ENCODE measurements around the gene PARP6.

Gene PARP6

DNA sequence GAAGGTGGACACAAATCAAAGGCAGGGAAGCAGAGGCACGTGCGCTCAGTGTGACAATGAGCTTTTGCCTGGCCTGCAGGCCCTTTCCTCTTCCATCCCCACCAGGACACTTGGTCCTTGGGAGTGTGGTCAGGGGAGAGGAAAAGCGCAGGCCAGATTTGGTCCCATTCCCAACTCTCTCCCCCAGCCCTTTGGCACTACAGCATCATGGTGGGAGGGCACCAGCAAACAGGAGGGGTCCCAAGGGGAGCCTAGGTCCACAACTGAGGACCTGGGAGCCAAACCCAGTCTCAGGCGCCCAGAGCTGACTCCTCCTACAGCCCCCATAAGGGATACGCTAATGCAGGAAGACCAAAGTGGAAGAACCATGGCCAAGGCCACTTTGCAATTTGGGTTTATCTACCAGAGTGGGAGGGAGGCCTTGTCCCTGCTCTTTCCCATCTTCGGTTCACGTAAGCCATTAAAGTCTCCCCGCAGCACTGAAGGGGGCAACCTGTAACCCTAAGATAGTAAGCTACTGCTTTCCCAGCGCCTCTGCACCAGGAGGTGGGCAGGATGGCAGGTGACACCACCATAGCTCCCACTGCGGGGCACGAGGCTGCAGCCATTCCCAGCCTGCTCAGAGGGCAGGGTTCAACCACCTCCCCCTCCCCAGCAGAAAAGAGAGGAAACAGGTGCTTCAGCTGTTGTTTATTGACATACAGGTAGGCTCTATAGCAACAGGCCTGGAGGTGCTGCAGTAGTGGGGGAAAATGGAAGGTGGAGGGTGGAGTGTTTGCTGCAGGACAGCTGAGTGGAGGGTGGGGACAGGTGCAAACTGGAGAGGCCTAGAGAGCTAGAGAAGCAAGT, 73.8 kb downstream of the PARP6 start:
- DNase-seq: no peak

DNA sequence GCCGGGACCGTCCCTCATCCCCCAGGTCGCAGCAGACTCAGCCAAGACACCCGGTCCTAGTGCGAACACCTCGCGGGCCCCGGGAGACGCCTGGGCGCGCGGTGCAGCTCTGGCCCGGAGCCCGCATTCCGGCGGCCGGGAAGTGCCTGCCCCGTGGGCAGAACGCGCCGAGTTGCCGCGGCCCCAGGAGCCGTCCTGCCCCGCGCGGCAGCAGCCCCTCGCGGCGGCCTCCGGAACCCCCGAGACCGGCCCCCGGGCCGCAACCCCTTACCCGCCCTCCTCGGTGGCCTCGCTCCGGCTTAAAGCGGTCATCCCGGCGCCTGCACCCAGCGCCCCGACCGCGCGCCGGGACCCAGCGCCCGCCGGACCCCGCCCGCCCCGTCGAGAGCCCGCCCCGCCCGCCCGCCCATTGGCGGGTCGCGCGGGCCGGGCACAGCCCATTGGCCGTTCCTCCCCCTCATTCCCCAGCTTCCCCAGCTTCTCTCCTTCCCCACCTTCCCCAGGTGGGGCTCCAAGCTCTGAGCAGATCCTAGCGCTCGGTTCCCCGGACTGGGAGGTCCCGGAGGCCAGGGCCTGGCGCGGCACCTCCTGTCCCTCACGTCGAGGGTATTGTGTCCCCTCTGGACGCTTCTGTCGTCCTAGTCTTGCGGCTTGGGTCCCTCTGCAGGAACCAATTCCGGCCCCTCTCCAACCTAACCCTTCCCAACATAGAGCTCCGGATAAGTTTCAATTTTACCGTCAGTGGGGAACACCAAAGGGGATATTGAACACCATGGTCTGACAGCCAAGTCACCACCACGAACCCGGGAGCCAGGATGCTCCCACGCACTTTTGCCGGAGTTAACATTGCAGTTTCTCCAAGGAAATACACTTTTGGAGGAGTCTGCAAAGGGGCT, 74.6 kb downstream of the PARP6 start, which contains the start of gene GRAMD2A:
GRAMD2A (minus strand) TSS at position 328 of the 896 bp plus-strand sequence.
- peak; percentile 12 to 26 for DNase-seq

DNA sequence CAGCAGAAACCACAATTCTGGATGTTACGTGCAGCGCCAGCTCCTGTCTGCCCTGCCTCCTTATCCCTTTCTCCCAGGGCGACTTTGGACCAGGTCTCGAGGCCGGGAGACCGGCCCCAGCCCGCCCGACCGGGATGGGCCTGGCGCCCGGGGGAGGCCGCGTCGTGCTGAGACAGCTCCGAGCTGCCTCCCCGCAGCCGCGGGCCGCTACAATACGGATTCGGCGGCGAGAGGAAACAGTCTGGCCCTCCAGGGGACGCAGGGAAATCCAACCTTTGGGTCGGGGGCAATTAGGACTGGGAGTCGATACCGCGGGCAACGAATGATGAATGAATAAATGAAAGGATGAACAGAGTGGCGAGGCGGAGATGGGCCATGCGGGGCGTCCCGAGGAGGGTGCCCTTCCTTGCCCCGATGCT, 75.3 kb downstream of the PARP6 start:
- no peak for DNase-seq

DNA sequence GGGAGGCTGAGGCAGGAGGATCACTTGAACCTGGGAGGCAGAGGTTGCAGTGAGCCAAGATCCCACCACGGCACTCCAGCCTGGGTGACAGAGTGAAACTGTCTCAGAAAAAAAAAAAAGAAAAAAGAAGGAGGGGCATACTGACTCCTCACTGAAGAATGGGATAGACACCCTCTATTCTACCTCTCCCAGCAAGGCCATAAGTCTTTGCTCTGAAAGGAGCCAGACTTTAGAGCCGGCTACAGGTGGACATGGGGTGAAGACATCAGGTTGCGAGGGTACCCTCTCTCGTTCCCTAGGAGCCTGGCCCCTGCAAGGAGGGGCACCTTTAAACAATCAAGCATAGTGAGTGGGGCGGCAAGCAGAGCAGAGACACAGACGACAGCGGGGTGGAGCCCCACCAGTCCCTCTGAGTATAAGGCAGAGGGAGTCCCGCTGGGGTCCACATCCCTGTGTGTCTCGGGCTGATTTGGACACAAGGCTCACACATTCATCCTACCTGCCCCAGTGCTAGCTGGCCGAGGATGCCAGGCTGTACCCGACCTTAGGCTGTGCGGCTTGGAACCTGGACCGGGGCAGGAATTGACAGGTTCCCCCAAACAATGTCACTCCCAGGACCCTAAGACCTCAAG, 75.8 kb downstream of the PARP6 start:
- DNase-seq: no peak

DNA sequence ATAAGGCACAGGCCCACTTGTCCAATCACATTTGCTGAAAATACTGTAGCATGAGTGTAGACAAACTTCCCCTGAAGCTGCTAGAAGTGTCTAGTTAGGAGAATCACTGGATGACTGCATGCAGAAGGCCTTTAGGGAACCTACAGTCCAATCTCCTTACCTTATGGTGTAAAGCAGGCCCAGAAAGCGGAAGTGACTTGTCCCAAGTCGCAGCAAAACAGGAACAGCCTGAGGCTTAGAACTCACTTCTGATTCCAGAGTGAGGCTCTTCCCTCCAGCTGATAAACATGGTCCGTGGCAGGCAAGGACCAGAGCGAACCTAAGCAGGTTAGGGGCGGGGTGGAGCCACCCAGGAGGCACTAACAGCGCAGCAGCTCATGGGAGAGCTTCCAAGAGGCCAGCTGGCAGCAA, 77.2 kb downstream of the PARP6 start:
- DNase-seq: peak; percentile 82 to 91

DNA sequence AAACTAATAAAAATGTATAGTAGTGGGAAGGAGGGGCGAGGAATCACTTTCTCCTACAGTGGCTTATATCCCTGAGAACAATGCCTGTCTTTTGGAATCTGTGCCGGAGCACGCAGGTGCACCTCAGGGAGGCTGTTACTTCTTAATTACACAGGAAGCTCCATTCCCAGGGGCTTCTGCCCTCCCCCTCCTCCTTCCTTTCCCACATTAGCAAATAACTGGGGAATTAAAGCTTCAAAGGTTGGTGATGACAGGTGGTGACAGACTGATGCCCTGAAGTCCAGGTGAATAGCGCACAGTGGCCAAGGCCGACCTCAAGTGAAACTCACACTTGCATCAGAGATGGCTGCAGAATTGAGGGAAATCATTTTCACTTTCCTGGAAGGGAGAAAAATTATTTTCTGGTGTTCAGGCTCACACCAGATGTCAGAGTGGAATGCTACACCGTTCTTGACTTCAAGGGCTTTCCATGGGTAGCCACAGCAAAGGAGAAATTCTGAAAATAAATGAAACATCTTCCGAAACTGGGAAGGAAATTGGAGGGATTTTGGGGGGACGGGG, 78.4 kb downstream of the PARP6 start:
- DNase-seq: no peak

DNA sequence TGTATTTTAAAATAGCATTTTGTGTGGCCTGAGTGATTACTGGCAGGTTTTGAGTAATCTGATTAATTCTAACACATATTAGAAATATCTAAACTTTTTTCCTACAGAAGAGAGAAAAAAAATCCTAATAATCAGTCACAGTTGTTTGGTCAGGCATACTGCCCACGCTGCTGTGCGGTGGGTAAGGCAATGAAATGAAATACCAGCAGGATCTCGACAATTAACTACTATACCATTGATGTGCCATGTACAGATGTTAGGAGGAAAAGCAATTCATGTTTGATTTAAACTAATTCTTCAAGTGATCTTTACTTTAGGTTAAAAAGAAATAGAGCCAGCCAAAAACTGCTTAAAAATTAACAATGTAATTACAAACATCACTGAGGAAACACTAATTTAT, 79.9 kb downstream of the PARP6 start:
- DNase-seq: no peak

All from inflammatory macrophage treated with lipopolysaccharide for 1 hour (primary cell).